Neural progenitor cell (in vitro differentiated cells): ENCODE measurements around the gene MMS22L.

Source experiments
- CTCF ChIP-seq: fragments of 200-600 bp; sonication (generic); IDR thresholded peaks from 2 replicates; pipeline ENCODE4 v1.5.1; 2017; ENCODE audit warnings: antibody characterized with exemption, mild to moderate bottlenecking
- EZH2phosphoT487 ChIP-seq: fragments of 200-600 bp; sonication (generic); IDR thresholded peaks from 2 replicates; pipeline ENCODE4 v1.6.1; 2017; ENCODE audit warnings: antibody characterized with exemption

GRCh38 chr6:97120511-97120910 is 162.5 kb downstream of the MMS22L start:
- TF ChIP-seq CTCF (no peak), EZH2phosphoT487 (no peak)
